Liver (tissue), 9 donors: ENCODE results near the gene ATOX1. TPM values are rescaled to one million over a fixed set of nuclear protein-coding genes. Genes with fewer than 3 reads are reported as not detected.

Experiments
- DNase-seq: peaks from one replicate; pipeline ENCODE4 v3.0.0-alpha.2; 2017; ENCODE audit warnings: low spot score
- H3K27ac ChIP-seq, 2 donors: one replicate each; pipeline ENCODE4 v1.7.0; 2013; ENCODE audit warnings: inconsistent platforms in 2 of 2, low read length in 2 of 2, control low read depth in 1 of 2, low read depth in 1 of 2, mild to moderate bottlenecking in 1 of 2
- H3K27me3 ChIP-seq, 4 donors: one replicate each; pipeline versions ENCODE4 v1.6.1 to v1.7.0; 2013; ENCODE audit warnings: low read length in 3 of 4, inconsistent platforms in 1 of 4, mild to moderate bottlenecking in 1 of 4, moderate library complexity in 1 of 4; ENCODE audit not compliant: control insufficient read depth in 4 of 4, insufficient read depth in 4 of 4
- H3K36me3 ChIP-seq, 4 donors: one replicate each; pipeline versions ENCODE4 v1.6.1 to v1.7.0; 2013; ENCODE audit warnings: low read length in 3 of 4, mild to moderate bottlenecking in 3 of 4, low read depth in 1 of 4, moderate library complexity in 1 of 4; ENCODE audit not compliant: control insufficient read depth in 4 of 4, insufficient read depth in 3 of 4
- H3K4me1 ChIP-seq, 4 donors: one replicate each; pipeline versions ENCODE4 v1.6.1 to v1.7.0; 2013; ENCODE audit warnings: low read length in 3 of 4, mild to moderate bottlenecking in 3 of 4, moderate library complexity in 1 of 4; ENCODE audit not compliant: control insufficient read depth in 4 of 4, insufficient read depth in 4 of 4
- H3K4me3 ChIP-seq, 3 donors: one replicate each; pipeline versions ENCODE4 v1.6.1 to v1.7.0; 2013; ENCODE audit warnings: low read length in 3 of 3, control low read depth in 1 of 3, low read depth in 1 of 3, mild to moderate bottlenecking in 1 of 3
- H3K9ac ChIP-seq, 2 donors: one replicate each; pipeline ENCODE4 v1.7.0; 2013; ENCODE audit warnings: low read length in 2 of 2, mild to moderate bottlenecking in 2 of 2, moderate library complexity in 2 of 2, control low read depth in 1 of 2, low read depth in 1 of 2
- H3K9me3 ChIP-seq, 4 donors: one replicate each; pipeline versions ENCODE4 v1.6.1 to v1.7.0; 2013; ENCODE audit warnings: low read length in 3 of 4; ENCODE audit not compliant: control insufficient read depth in 4 of 4
- EGR1 ChIP-seq, 2 donors: IDR thresholded peaks; 2 replicates each; pipeline ENCODE4 v1.6.1; 2016 to 2018; ENCODE audit warnings: antibody characterized with exemption in 2 of 2, low read depth in 2 of 2
- FOXA1 ChIP-seq: IDR thresholded peaks from 2 replicates; pipeline ENCODE4 v1.6.1; 2016; ENCODE audit warnings: antibody characterized with exemption
- FOXA2 ChIP-seq: IDR thresholded peaks from 2 replicates; pipeline ENCODE4 v1.6.1; 2016; ENCODE audit warnings: antibody characterized with exemption
- GABPA ChIP-seq, 2 donors: IDR thresholded peaks in 1 of 2; conservative IDR thresholded peaks in 1 of 2; 2 replicates each; pipeline ENCODE4 v1.6.1; 2016; ENCODE audit warnings: antibody characterized with exemption in 2 of 2, mild to moderate bottlenecking in 1 of 2, moderate library complexity in 1 of 2
- HNF4A ChIP-seq, 2 donors: conservative IDR thresholded peaks; 2 replicates each; pipeline ENCODE4 v1.6.1; 2016; ENCODE audit warnings: antibody characterized with exemption in 2 of 2, mild to moderate bottlenecking in 2 of 2
- HNF4G ChIP-seq: IDR thresholded peaks from 2 replicates; pipeline ENCODE4 v1.6.1; 2016; ENCODE audit warnings: antibody characterized with exemption
- JUND ChIP-seq, 2 donors: IDR thresholded peaks; 2 replicates each; pipeline ENCODE4 v1.6.1; 2016; ENCODE audit warnings: antibody characterized with exemption in 2 of 2
- NR2F2 ChIP-seq: IDR thresholded peaks from 2 replicates; pipeline ENCODE4 v1.6.1; 2016; ENCODE audit warnings: antibody characterized with exemption
- RAD21 ChIP-seq, 2 donors: IDR thresholded peaks; 2 replicates each; pipeline ENCODE4 v1.6.1; 2016; ENCODE audit warnings: antibody characterized with exemption in 2 of 2, mild to moderate bottlenecking in 2 of 2
- RXRA ChIP-seq, 2 donors: IDR thresholded peaks; 2 replicates each; pipeline ENCODE4 v1.6.1; 2017 to 2018; ENCODE audit warnings: antibody characterized with exemption in 2 of 2, mild to moderate bottlenecking in 1 of 2
- SP1 ChIP-seq: IDR thresholded peaks from 2 replicates; pipeline ENCODE4 v1.6.1; 2018; ENCODE audit warnings: antibody characterized with exemption, mild to moderate bottlenecking
- TAF1 ChIP-seq: conservative IDR thresholded peaks from 2 replicates; pipeline ENCODE4 v1.6.1; 2016; ENCODE audit warnings: antibody characterized with exemption, mild to moderate bottlenecking
- YY1 ChIP-seq: IDR thresholded peaks from 2 replicates; pipeline ENCODE4 v1.6.1; 2016; ENCODE audit warnings: antibody characterized with exemption, mild to moderate bottlenecking
- WGBS: extraction: QIAGEN DNeasy Blood & Tissue Kit; methylation state at CpG from one replicate; pipeline ENCODE4 v1.1.7; 2013; 5-methylcytosine and 5-hydroxymethylcytosine counted together
- polyA plus RNA-seq, 2 donors: library from polyadenylated mRNA; stranded (reverse) in 1 of 2; unstranded in 1 of 2; fragments of 200-250 nt in 1 of 2; fragments of >200 nt in 1 of 2; fragmentation: Nextera tagmentation in 1 of 2; extraction: Ambion mirVana in 1 of 2; gene quantifications; one replicate each; pipeline versions ENCODE4 v1.2.1 to v1.2.3, GENCODE V29; 2013 to 2015
- total RNA-seq, 2 donors: library from RNA; depleted of rRNA; stranded (reverse); fragments of >200 nt; gene quantifications; one replicate each; pipeline ENCODE4 v1.2.3, GENCODE V29; 2014
- TF ChIP-seq, protein P1 (sequence below): fragments of 150-350 bp; IDR thresholded peaks from 2 replicates; pipeline ENCODE4 v1.5.1; 2017; ENCODE audit warnings: improper control_type of control experiment, low read depth, low read length; ENCODE audit not compliant: missing input control
- TF ChIP-seq, protein P2 (sequence below): IDR thresholded peaks from 2 replicates; pipeline ENCODE4 v1.6.1; 2016; ENCODE audit warnings: antibody characterized with exemption
- TF ChIP-seq, protein P3 (sequence below): IDR thresholded peaks from 2 replicates; pipeline ENCODE4 v1.6.1; 2016; ENCODE audit warnings: antibody characterized with exemption
- TF ChIP-seq, protein P4 (sequence below): IDR thresholded peaks from 2 replicates; pipeline ENCODE4 v1.6.1; 2016; ENCODE audit warnings: antibody characterized with exemption, mild to moderate bottlenecking
- TF ChIP-seq, protein P5 (sequence below): IDR thresholded peaks from 2 replicates; pipeline ENCODE4 v1.6.1; 2016; ENCODE audit warnings: antibody characterized with exemption
- donor health status: healthy.
- donor health status: healthy.
- donor health status: healthy.
- donor health status: healthy.
- donor health status: healthy.

ATOX1 gene
- total and polyA plus RNA-seq, 4 donors = 25.9 to 307 (median 95.6) TPM

DNA sequence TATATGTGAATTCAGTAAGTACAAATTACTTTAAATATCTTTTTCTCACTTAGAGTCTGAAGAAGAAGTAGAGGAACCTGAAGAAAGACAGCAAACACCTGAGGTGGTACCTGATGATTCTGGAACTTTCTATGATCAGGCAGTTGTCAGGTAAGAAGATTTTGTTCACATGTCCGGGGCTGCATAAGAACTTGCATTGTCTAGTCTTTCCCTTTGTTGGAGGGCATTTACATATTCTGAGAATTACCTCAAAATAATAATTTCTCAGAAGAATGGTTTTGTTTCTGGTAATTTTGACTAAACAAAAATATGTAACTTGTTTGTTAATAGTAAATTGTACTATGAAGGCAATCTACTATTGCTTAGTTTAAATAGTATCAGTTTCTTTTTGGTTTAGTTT is 37.0 kb upstream of the ATOX1 start:
- 99% methylated on average over 1 of the region's 1 CpG for WGBS
- TF ChIP-seq HNF4A (conservative IDR thresholded peaks at IDR 0.05) (no peak), FOXA1 (no peak), HNF4G (no peak), RAD21 (IDR thresholded peaks at IDR 0.05) (no peak), TAF1 (no peak), JUND (IDR thresholded peaks at IDR 0.05) (no peak), GABPA (IDR thresholded peaks at IDR 0.05 in 1 of 2, conservative IDR thresholded peaks at IDR 0.05 in 1 of 2) (no peak), NR2F2 (no peak), YY1 (no peak), FOXA2 (no peak), RXRA (IDR thresholded peaks at IDR 0.05) (no peak), SP1 (no peak), EGR1 (IDR thresholded peaks at IDR 0.05; ENCODE audit: low read depth in 2 of 2) (no peak)
- TF ChIP-seq, protein P1, sequence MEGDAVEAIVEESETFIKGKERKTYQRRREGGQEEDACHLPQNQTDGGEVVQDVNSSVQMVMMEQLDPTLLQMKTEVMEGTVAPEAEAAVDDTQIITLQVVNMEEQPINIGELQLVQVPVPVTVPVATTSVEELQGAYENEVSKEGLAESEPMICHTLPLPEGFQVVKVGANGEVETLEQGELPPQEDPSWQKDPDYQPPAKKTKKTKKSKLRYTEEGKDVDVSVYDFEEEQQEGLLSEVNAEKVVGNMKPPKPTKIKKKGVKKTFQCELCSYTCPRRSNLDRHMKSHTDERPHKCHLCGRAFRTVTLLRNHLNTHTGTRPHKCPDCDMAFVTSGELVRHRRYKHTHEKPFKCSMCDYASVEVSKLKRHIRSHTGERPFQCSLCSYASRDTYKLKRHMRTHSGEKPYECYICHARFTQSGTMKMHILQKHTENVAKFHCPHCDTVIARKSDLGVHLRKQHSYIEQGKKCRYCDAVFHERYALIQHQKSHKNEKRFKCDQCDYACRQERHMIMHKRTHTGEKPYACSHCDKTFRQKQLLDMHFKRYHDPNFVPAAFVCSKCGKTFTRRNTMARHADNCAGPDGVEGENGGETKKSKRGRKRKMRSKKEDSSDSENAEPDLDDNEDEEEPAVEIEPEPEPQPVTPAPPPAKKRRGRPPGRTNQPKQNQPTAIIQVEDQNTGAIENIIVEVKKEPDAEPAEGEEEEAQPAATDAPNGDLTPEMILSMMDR = no peak
- TF ChIP-seq, protein P2, sequence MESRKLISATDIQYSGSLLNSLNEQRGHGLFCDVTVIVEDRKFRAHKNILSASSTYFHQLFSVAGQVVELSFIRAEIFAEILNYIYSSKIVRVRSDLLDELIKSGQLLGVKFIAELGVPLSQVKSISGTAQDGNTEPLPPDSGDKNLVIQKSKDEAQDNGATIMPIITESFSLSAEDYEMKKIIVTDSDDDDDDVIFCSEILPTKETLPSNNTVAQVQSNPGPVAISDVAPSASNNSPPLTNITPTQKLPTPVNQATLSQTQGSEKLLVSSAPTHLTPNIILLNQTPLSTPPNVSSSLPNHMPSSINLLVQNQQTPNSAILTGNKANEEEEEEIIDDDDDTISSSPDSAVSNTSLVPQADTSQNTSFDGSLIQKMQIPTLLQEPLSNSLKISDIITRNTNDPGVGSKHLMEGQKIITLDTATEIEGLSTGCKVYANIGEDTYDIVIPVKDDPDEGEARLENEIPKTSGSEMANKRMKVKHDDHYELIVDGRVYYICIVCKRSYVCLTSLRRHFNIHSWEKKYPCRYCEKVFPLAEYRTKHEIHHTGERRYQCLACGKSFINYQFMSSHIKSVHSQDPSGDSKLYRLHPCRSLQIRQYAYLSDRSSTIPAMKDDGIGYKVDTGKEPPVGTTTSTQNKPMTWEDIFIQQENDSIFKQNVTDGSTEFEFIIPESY = no peak
- TF ChIP-seq, protein P3, sequence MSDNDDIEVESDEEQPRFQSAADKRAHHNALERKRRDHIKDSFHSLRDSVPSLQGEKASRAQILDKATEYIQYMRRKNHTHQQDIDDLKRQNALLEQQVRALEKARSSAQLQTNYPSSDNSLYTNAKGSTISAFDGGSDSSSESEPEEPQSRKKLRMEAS = no peak
- TF ChIP-seq, protein P4, sequence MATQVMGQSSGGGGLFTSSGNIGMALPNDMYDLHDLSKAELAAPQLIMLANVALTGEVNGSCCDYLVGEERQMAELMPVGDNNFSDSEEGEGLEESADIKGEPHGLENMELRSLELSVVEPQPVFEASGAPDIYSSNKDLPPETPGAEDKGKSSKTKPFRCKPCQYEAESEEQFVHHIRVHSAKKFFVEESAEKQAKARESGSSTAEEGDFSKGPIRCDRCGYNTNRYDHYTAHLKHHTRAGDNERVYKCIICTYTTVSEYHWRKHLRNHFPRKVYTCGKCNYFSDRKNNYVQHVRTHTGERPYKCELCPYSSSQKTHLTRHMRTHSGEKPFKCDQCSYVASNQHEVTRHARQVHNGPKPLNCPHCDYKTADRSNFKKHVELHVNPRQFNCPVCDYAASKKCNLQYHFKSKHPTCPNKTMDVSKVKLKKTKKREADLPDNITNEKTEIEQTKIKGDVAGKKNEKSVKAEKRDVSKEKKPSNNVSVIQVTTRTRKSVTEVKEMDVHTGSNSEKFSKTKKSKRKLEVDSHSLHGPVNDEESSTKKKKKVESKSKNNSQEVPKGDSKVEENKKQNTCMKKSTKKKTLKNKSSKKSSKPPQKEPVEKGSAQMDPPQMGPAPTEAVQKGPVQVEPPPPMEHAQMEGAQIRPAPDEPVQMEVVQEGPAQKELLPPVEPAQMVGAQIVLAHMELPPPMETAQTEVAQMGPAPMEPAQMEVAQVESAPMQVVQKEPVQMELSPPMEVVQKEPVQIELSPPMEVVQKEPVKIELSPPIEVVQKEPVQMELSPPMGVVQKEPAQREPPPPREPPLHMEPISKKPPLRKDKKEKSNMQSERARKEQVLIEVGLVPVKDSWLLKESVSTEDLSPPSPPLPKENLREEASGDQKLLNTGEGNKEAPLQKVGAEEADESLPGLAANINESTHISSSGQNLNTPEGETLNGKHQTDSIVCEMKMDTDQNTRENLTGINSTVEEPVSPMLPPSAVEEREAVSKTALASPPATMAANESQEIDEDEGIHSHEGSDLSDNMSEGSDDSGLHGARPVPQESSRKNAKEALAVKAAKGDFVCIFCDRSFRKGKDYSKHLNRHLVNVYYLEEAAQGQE = no peak
- TF ChIP-seq, protein P5, sequence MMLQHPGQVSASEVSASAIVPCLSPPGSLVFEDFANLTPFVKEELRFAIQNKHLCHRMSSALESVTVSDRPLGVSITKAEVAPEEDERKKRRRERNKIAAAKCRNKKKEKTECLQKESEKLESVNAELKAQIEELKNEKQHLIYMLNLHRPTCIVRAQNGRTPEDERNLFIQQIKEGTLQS = no peak
- Histone ChIP-seq H3K27me3 (no peaks in the 10 kb centered on the region), H3K27ac (no peak overlapping the region), H3K9me3 (no peaks in the 10 kb centered on the region), H3K36me3 (peaks cover 20 to 79% (median 73%) of the 10 kb centered on the region in 4 donors), H3K9ac (no peak overlapping the region), H3K4me1 (no peaks in the 10 kb centered on the region), H3K4me3 (no peak overlapping the region)
- no peak for DNase-seq
